Measurements from ENCODE around the gene CASKIN2.

CASKIN2 gene

GRCh38 chr17:75503976-75504346, 11.4 kb downstream of the CASKIN2 start:
- DNase-seq = no peak

GRCh38 chr17:75503337-75503950, 11.9 kb downstream of the CASKIN2 start:
- DNase-seq = no peak

- no peak for DNase-seq
Observed at GRCh38 chr17:75502721-75503329, 12.5 kb downstream of the CASKIN2 start.

GRCh38 chr17:75502072-75502720, 13.1 kb downstream of the CASKIN2 start:
- no peak for DNase-seq

- no peak for DNase-seq
Observed at GRCh38 chr17:75501378-75502071, 13.8 kb downstream of the CASKIN2 start.

GRCh38 chr17:75500419-75501216, 14.7 kb downstream of the CASKIN2 start:
- no peak for DNase-seq

GRCh38 chr17:75499313-75500022, 15.9 kb downstream of the CASKIN2 start:
- DNase-seq = no peak

GRCh38 chr17:75498726-75499213, 16.6 kb downstream of the CASKIN2 start:
- DNase-seq = no peak

GRCh38 chr17:75498039-75498725, 17.2 kb downstream of the CASKIN2 start:
- DNase-seq = no peak

- DNase-seq = no peak
Observed at GRCh38 chr17:75496005-75496404, 19.3 kb downstream of the CASKIN2 start.

- DNase-seq = no peak
Observed at GRCh38 chr17:75494326-75494877, 20.9 kb downstream of the CASKIN2 start.

- DNase-seq = no peak
Observed at GRCh38 chr17:75493476-75494129, 21.7 kb downstream of the CASKIN2 start.

- DNase-seq = no peak
Observed at GRCh38 chr17:75492555-75493168, 22.7 kb downstream of the CASKIN2 start.

- DNase-seq = no peak
Observed at GRCh38 chr17:75491680-75492079, 23.7 kb downstream of the CASKIN2 start.

GRCh38 chr17:75490953-75491649, 24.2 kb downstream of the CASKIN2 start:
- DNase-seq = no peak

GRCh38 chr17:75490173-75490743, 25.1 kb downstream of the CASKIN2 start:
- DNase-seq = no peak

GRCh38 chr17:75489511-75489955, 25.8 kb downstream of the CASKIN2 start:
- no peak for DNase-seq

GRCh38 chr17:75488693-75489510, 26.4 kb downstream of the CASKIN2 start:
- no peak for DNase-seq
